NB4 (cell line): Measurements from ENCODE around the gene TCP11L1.

Experiments used
- CTCF ChIP-seq: IDR thresholded peaks from one replicate; pipeline ENCODE4 v1.5.1; 2012; ENCODE audit warnings: low read depth, low read length
- MYC ChIP-seq: IDR thresholded peaks from 2 replicates; pipeline ENCODE4 v1.6.1; 2011; ENCODE audit warnings: low read depth, low read length
- POLR2A ChIP-seq: IDR thresholded peaks from 2 replicates; pipeline ENCODE4 v1.6.1; 2011; ENCODE audit warnings: mild to moderate bottlenecking; ENCODE audit not compliant: insufficient read length; ENCODE audit errors: extremely low read depth

GRCh38 chr11:32990481-32990880 lies 48.9 kb upstream of the TCP11L1 start:
- TF ChIP-seq CTCF, result no peak
- no peak for TF ChIP-seq POLR2A
- no peak for TF ChIP-seq MYC
